ENCODE data around the gene PASD1. TPM values are rescaled to one million over a fixed set of nuclear protein-coding genes. Genes with fewer than 3 reads are reported as not detected.

Gene PASD1
- total RNA-seq, 2 donors from 2014 or later = not detected

DNA sequence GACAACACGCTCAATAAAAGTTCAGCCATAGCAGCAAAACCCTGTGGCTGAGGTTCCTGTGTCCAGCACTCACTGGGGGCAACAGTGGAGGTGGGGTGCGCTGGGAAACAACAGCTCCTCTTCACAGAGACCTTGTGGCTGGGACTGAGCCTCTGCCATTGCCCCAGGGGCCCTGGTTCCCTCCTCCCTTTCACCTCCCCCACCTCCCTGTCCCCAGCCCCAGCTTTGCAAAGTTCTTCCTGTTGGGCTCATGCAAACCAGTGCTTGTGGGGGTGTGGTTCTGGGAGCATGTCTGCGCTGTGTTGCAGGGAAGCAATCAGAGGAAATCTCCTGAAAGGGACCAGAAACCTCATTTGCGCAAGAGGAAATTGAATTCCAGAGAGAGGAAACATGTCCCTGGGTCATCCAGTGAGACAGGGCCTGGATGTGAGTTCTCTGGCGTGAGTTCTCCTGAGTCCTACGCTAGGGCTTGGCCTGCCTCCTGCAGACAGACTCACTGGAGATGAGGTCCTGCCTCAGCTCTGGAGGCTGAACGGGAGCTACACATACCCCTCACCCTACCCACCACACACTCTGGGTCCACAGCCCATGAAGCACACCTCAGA, 159.8 kb downstream of the PASD1 start:
- Histone ChIP-seq H3K4me1 (ENCODE audit: control insufficient read depth, insufficient read depth, low read length) (no peaks in the 10 kb centered on the region), H3K27me3 (ENCODE audit: control insufficient read depth, insufficient read depth, low read length, poor library complexity, severe bottlenecking) (no peaks in the 10 kb centered on the region), H3K4me3 (ENCODE audit: low read length) (no peak overlapping the region), H3K9me3 (ENCODE audit: control insufficient read depth, low read length) (no peaks in the 10 kb centered on the region), H3K27ac (ENCODE audit: low read depth, low read length) (no peak overlapping the region), H3K36me3 (ENCODE audit: control insufficient read depth, insufficient read depth, low read length) (no peaks in the 10 kb centered on the region), H3K9ac (ENCODE audit: extremely low read depth, low read length, poor library complexity, severe bottlenecking) (no peak overlapping the region)
- no peak for DNase-seq
- no peak for TF ChIP-seq CTCF (conservative IDR thresholded peaks at IDR 0.05)
- H3K27ac Mint-ChIP-seq = no peak overlapping the region
- peaks cover 2% of the 10 kb centered on the region for H3K4me1 Mint-ChIP-seq
- no peak overlapping the region for H3K4me3 Mint-ChIP-seq
- no peaks in the 10 kb centered on the region for H3K36me3 Mint-ChIP-seq (ENCODE audit: low read depth)
- H3K27me3 Mint-ChIP-seq (ENCODE audit: insufficient read depth) = no peaks in the 10 kb centered on the region
- WGBS, 2 experiments (ENCODE audit: insufficient coverage in 1 of 2, insufficient read length in 1 of 2) = 83 to 93% methylated on average over 2 to 7 of the region's 7 CpGs
- H3K9me3 Mint-ChIP-seq = peaks cover 66% of the 10 kb centered on the region

- Mint-ChIP-seq H3K27ac (no peak overlapping the region), H3K9me3 (peaks cover 69% of the 10 kb centered on the region), H3K4me1 (peaks cover 2% of the 10 kb centered on the region), H3K27me3 (ENCODE audit: insufficient read depth) (no peaks in the 10 kb centered on the region), H3K4me3 (no peak overlapping the region), H3K36me3 (ENCODE audit: low read depth) (no peaks in the 10 kb centered on the region)
- Histone ChIP-seq H3K4me3 (ENCODE audit: low read length) (no peak overlapping the region), H3K9ac (ENCODE audit: extremely low read depth, low read length, poor library complexity, severe bottlenecking) (no peak overlapping the region), H3K9me3 (ENCODE audit: control insufficient read depth, low read length) (no peaks in the 10 kb centered on the region), H3K27me3 (ENCODE audit: control insufficient read depth, insufficient read depth, low read length, poor library complexity, severe bottlenecking) (no peaks in the 10 kb centered on the region), H3K36me3 (ENCODE audit: control insufficient read depth, insufficient read depth, low read length) (no peaks in the 10 kb centered on the region), H3K27ac (ENCODE audit: low read depth, low read length) (no peak overlapping the region), H3K4me1 (ENCODE audit: control insufficient read depth, insufficient read depth, low read length) (no peaks in the 10 kb centered on the region)
- DNase-seq = no peak
- TF ChIP-seq CTCF (conservative IDR thresholded peaks at IDR 0.05) = no peak
- 84% methylated on average over 7 of the region's 7 CpGs; no CpG with 5 or more reads in 1 of the 2 experiments for WGBS, 2 experiments (ENCODE audit: insufficient coverage in 1 of 2, insufficient read length in 1 of 2)
Observed at GRCh38 chrX:151724563-151725337, 161.3 kb downstream of the PASD1 start.

DNA sequence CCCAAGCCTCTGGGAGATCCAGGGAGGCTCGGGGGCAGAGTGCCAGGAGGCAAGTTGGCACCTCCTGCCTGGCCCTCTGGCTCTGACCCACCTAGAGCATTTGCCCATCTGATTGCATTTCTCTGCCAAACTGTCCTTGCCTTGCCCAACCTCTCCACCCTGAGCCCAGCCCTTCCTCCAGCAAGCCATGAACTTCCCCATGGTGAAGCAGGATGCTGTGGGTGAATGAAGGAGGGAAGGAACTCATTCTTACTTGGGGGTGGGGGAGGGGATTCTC, 161.8 kb downstream of the PASD1 start:
- no peak for DNase-seq
- H3K9me3 Mint-ChIP-seq = peaks cover 67% of the 10 kb centered on the region
- no peaks in the 10 kb centered on the region for H3K27me3 Mint-ChIP-seq (ENCODE audit: insufficient read depth)
- Histone ChIP-seq H3K27me3 (ENCODE audit: control insufficient read depth, insufficient read depth, low read length, poor library complexity, severe bottlenecking) (no peaks in the 10 kb centered on the region), H3K9ac (ENCODE audit: extremely low read depth, low read length, poor library complexity, severe bottlenecking) (no peak overlapping the region), H3K9me3 (ENCODE audit: control insufficient read depth, low read length) (no peaks in the 10 kb centered on the region), H3K27ac (ENCODE audit: low read depth, low read length) (no peak overlapping the region), H3K36me3 (ENCODE audit: control insufficient read depth, insufficient read depth, low read length) (no peaks in the 10 kb centered on the region), H3K4me1 (ENCODE audit: control insufficient read depth, insufficient read depth, low read length) (no peaks in the 10 kb centered on the region), H3K4me3 (ENCODE audit: low read length) (no peak overlapping the region)
- 89% methylated on average over 1 of the region's 1 CpG; no CpG with 5 or more reads in 1 of the 2 experiments for WGBS, 2 experiments (ENCODE audit: insufficient coverage in 1 of 2, insufficient read length in 1 of 2)
- H3K27ac Mint-ChIP-seq = no peak overlapping the region
- no peaks in the 10 kb centered on the region for H3K36me3 Mint-ChIP-seq (ENCODE audit: low read depth)
- H3K4me3 Mint-ChIP-seq = no peak overlapping the region
- peaks cover 2% of the 10 kb centered on the region for H3K4me1 Mint-ChIP-seq
- no peak for TF ChIP-seq CTCF (conservative IDR thresholded peaks at IDR 0.05)

Other genes with a start within 250 kb of the PASD1 start
- 10 to 100 TPM; 42.2 to 54.7 TPM for gene VMA21, start 166.5 kb upstream of the PASD1 start, total RNA-seq
- gene PRRG3, start 131.8 kb downstream of the PASD1 start, total RNA-seq = 10 to 100 TPM in 1 of 2 donors, 1 to 10 TPM in 1; 4.8 to 11.4 TPM
- gene FATE1, start 152.4 kb downstream of the PASD1 start, total RNA-seq = not detected
- gene CNGA2, start 171.1 kb downstream of the PASD1 start, total RNA-seq = not detected